ENCODE data around the gene NFIL3.
A peak's percentile ranks its signal among the peaks of the same experiment; 100 is the strongest.

Gene NFIL3

GRCh38 chr9:91421971-91422757 is 1.5 kb downstream of the NFIL3 start:
- DNase-seq = no peak

GRCh38 chr9:91421128-91421765 is 2.4 kb downstream of the NFIL3 start:
- DNase-seq = peak; percentile 23

DNA sequence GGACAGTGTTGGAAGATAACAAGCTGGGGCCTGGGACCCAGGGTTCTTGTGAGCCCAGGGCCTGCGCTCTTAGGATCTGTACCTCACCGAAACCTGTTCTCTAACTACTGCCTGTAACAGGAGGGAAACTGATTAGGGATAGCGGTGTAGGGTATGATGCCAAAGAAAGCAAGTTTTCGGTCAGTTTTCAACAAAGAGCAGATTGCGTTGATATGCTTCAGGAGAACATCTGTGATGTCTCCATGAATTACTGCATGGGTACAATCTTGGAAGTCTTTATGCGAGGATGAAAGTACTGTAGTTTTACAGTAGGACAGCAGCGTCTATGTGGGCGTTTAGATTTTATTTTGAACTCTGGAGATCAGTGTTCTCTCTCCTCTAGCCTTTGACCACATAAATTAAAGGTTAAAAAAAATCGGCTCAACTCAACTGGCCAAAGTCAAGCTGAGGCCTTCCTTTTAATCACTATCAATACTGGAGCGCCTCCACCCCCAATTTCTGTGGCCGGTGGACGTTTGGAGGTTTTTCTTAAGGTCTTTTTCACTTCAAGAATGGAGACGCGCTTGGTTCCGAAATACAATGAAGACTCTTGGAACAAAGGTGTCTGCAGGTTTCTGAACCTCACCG is 3.0 kb downstream of the NFIL3 start:
- no peak for DNase-seq

DNA sequence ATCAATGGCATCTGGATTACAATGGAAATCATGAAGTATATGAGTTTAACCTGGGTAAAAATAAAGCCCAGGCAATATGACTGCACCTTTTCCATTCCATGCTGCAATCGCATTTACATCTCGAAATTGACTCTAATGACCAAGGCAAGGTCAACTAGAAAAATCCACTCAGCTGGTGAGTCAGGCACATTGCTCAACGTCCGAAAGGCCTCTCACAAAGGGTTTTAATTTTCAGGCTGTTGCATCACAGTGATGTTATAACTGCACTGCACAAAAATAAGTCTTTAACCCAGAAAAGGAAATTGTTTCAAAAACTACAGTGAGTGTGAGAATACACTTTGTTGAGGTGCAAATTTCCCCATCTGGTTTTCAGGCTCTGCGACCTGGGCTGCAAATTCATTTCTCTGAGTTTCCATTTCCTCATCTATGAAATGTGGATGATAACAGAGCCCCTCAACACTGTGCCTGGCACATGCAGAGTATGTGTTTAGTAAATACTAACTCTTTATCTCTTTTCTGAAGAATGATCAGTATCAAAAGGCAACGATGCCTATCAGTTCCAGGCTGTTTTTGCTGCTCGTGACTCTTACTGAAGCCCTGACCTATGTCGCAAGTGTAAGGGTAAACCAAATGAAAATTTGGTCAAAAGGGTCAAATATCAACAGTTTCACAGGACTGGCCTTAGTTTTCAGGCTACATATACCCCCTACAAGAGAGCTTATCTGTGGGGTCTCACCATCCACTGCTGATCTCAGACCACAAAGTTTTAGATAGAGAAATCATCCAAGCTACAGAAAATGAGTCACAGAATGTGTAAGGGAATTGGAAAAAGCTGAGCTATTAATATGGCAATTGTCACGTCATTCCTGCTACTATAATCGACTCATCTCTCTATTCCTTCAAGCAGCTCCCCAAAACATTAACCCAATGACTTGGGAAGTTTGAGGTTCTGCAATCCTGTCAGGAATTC is 4.1 kb downstream of the NFIL3 start:
- no peak for DNase-seq

GRCh38 chr9:91418215-91418610 is 5.4 kb downstream of the NFIL3 start:
- DNase-seq = no peak

DNA sequence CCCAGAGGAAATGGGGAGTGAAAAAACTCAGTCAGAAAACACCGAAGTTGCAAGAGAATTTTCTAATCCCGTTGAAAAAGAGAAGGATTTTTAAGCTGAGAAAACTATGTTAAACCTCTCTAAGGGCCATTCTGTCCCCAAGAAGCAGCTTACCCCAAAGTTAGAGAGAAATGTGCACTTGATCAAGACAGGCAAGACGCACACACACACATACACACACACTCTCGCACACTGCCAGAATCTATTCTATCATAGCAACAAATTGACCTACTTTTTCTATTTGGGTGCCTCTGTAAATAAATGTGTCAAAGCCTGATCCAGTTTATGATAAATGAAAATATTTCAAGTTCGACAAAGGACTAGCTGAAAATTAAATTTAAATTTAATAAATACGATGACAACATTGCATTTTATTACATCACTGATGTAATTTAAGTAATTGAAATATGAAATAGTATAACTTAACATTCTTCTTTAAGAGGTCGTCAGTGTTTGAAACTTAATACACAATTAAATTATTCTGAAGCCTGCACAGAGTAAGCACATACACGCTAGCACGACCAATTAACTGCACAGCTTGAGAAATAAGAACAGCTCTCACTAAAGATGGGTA is 5.9 kb downstream of the NFIL3 start:
- no peak for DNase-seq

- no peak for DNase-seq
Observed at GRCh38 chr9:91416096-91416712, 7.4 kb downstream of the NFIL3 start.

DNA sequence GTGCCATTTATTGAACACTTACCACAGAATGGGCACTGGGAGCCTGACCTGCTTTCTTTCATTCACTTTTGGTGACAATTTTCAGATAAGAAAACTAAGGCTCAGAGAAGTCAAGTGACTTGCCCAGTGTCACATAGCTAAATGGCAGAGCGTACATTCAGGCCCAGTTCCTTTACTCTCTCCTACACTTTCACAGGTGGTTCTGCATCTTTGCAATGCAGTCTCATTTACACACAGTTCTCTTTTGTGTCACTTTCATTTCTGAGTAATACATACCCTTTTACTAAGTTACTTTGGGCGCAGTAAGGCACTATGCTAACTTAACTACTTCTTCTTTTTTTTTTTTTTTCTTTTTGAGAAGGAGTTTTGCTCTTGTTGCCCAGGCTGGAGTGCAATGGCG is 8.3 kb downstream of the NFIL3 start:
- no peak for DNase-seq

GRCh38 chr9:91412941-91413340 is 10.7 kb downstream of the NFIL3 start:
- DNase-seq = no peak

DNA sequence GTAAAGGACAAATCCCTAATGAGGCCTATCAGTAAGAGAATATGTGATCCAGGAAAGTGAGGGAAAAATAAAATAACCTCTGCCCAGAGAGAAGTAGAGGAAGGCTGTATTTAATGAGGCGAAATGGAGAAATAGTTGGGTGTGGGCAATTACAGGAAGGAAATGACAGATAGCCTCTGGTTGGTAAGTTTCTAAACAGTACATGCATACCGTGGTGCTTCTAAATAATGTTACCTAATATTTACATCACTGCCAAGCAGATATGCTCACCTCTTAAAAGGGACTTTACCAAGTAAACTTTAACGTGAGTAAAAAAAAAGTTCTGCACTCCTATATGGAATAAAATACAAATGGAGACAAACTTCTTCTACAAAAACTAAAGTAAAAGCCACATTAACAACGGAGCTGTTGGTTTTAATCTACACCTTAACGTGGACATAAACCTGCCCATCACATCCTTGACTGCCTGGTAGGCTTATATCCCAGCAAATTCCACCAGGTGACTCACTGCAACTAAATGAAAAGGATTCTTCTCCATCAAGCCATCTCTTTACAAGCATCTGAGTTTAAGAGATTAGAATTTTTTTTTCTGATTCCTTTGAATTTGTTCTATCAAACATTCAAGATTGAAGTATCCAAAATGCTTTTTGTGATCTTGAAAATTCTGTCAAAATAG is 12.4 kb downstream of the NFIL3 start:
- DNase-seq = no peak

DNA sequence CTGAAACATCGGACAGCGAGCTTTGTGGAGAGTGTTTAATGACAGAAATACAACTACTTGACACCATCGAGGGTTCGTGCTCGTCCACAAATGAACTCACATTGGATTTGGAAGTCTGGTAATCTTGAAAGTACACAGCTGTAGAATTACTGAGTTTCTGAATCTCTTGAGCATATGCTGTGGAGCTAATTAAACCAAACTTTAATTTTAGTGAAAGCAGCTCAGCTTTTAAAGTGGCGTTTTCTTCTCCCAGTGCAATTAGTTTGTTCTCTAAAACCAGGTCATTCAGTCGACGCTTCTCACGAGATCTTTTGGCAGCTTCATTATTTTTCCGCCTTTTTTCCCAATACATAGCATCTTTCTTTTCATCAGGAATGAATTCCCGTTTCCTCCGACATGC is 13.5 kb downstream of the NFIL3 start:
- DNase-seq = no peak

- no peak for DNase-seq
Observed at GRCh38 chr9:91408475-91408874, 15.2 kb downstream of the NFIL3 start.

GRCh38 chr9:91407580-91408318 is 15.9 kb downstream of the NFIL3 start:
- no peak for DNase-seq

GRCh38 chr9:91405343-91406077 is 18.1 kb downstream of the NFIL3 start:
- DNase-seq = no peak

DNA sequence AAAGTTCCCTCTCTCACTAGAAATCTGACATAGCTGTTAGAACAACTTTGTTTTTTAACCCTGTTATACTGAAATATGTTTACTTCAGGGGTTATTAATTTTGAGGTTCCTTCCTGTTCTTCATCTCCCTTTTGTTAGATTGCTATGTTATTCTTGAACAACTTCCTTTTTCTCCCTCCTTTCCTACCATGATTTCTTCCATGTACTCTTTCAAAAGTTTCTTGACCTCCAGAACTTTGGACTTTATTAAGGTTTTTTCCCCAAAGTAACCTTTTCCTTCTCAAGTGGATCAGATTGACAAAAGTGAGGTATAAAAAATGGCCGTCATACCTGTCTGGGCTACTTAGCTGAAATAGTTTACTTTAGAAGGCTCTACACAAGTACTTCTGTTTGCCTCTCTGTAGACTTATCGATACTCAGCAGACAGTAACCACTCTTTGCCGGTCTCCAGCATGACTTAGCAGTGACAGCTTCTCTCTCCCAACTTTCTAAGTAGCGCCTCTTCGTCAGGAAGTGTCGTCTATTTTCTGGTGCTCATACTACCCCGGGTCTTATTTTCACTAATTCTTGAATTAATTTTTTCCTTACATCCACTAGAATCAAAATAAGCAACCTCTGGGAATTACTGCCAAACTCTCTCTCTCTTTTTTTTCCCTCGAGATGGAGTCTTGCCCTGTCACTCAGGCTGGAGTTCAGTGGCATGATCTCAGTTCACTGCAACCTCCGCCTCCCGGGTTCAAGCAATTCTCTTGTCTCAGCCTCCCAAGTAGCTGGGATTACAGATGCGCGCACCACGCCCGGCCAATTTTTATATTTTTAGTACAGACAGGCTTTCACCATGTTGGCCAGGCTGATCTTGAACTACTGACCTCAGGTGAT is 19.7 kb downstream of the NFIL3 start:
- DNase-seq = no peak

GRCh38 chr9:91398926-91399325 is 24.7 kb downstream of the NFIL3 start:
- DNase-seq = no peak

- DNase-seq = no peak
Observed at GRCh38 chr9:91395553-91396471, 27.8 kb downstream of the NFIL3 start.

DNA sequence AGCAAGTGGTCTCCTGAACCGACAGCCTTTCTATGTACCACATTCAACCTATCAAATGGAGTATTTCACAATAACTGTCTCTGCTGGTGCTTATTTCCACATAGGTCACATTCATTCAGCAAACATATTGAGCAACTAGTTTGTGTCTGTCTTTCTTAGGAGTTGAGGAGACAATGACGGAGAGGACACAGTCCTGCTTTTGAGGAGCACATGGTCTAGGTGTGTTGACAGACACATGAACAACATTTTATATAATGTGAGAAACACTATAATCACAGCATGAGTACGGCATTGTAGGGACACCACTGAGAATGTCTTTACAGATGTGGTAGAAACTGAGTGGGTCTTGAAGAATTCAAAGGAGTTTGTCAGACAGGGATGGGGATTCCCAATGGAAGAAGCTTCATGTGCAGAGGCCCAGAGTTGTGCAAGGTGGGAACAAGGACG is 28.5 kb downstream of the NFIL3 start:
- no peak for DNase-seq

Data from activated T-cell treated with anti-CD3 and anti-CD28 coated beads, Interleukin-2, amount 50 U/mL, for 1 hour (primary cell).